NCI-H2107 treated with DMSO at 0.1 percent for 48 hours (cell line): Measurements from ENCODE around the gene SYN1.
A peak's percentile ranks its signal among the peaks of the same experiment; 100 is the strongest.

ENCODE experiments used
- DNase-seq: peaks from one replicate; lab custom pipeline; 2025; ENCODE audit not compliant: unreplicated experiment; lab: John Stamatoyannopoulos, UW

The SYN1 gene

DNA sequence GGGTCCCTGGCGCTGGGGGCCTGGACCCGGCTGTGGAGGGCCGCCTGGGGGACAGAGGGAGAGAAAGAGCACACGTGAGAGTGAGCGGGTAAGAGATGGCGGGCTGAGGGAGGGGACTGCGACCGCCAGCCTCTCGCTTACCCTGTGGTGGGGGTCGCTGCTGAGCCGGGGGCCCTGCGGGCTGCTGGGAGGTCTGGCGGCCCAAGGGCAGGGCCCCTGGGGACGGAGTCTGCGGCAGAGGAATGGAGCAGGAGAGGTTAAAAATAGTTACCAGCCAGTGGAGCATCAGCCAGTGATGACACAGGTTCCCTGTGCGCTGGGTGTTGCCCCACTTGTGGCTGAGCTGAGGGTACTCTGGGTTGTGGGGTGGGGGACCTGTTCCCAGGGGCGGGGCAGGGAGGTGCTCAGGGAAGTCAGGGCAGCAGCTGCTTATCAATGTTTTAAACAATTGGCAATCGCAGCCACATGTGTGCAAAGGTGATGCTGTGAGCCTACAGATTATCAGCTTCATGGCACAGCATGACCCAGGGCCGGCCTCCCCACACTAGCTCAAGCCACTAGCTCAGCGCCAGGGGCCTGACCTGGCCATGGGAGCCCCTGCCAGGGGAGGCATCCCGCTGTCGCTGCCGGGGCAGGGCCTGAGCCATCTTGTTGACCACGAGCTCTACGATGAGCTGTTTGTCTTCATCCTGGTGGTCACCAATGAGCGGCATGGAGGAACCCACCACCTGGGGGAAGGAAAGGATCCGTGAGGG, 44.9 kb downstream of the SYN1 start:
- DNase-seq: no peak

DNA sequence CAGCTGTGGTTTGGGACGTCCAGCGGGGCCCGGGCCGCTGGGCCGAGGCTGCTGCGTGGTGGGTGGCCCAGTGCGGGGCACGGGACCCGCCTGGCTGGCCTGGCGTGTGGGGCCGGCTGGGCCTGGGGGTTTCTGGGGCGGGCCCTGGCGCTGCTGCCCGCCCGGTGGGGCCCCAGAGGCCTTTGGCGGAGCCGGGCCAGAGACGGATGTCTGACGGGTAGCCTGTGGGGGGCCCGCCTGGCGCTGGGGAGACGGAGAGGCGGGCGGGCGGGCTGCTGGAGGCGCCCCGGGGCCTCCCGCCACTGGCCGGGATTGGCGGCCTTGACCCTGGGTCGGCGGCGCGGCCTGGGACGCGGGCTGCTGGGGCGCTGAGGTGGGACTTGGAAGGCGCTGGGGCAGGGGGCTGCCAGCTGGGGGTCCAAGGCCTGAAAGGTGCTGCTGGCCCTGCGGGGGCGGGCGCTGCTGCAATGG, 45.5 kb downstream of the SYN1 start:
- no peak for DNase-seq

DNA sequence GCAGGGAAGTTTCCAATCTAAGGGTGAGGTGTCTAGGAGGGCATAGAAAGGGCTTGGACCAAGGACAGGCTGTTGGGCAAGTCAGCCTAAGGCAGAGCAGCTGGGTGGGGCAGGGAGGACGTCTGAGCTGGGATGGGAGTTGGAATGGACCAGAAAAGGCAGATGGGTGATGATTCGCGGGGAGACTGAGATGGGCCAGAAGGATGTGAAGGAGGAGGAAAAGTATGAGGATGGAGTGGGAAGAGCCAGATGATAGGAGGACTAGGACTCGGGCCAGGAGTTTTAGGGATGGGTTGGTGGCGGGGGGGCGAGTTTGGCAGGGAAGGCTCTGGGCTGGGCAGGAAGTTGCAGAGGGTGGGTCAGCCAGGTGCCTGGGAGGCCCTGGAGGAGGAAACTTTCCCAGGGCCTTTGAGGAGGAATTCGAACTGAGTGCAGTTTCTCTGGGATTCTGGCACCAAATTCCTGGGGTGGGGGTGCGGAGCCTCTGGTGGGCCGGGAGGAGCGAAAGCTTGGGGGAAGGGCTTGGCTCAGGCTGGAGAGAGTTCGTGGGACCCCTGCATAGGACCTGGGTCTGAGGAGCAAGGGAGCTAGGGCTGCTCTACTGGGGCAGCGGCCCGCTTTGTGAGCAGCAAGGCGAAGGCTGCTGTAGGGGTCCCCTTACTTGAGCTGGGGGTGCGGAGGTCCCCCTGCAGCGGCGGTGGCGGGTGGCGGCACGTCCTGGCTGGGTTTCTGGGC, 46.1 kb downstream of the SYN1 start:
- DNase-seq: no peak

DNA sequence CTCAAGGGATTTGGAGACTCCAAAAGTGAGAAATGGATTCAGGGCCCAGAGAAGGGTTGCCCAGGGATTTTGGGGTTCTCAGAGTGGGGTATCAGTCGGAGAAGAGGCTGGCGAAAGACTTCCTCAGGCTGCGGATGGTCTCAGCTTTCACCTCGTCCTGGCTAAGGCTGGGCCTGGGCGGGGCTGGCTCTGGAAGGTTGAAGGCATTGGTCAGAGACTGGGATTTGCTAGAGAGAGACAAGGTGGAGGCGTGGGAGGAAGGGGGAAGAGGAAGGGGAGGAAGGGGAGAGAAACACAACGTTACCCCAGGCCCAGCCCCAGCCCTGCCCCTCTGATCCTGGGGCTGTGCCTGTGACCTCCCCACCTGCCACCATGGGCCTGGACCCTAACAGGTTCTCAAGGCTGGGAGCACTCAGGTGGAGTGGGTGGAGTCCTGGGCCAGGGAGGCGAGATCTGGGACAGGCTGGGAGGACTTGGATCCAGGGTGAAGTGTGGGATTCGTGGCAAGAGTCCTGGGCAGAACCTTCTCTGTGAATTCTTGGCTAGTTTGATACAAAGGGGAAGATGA, 46.8 kb downstream of the SYN1 start:
- DNase-seq: no peak

GRCh38 chrX:47571896-47572295, 47.8 kb downstream of the SYN1 start:
- DNase-seq: no peak

DNA sequence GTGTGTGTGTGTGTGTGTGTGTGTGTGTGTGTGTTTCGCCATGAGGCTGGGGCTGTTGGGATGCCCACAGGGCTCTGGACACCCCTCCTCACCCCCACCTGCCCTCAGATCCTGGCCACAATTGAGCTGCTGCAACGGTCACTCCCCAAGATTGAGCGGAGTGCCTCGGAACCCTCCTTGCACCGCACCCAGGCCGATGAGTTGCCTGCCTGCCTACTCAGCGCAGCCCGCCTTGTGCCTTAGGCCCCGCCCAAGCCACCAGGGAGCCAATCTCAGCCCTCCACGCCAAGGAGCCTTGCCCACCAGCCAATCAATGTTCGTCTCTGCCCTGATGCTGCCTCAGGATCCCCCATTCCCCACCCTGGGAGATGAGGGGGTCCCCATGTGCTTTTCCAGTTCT, 48.4 kb downstream of the SYN1 start:
- DNase-seq: no peak

GRCh38 chrX:47570794-47571193, 48.9 kb downstream of the SYN1 start:
- DNase-seq: no peak

- no peak for DNase-seq
These were observed 50.9 kb downstream of the SYN1 start for GRCh38 chrX:47568656-47569295.

GRCh38 chrX:47566841-47567240, 52.8 kb downstream of the SYN1 start:
- no peak for DNase-seq

- DNase-seq: no peak
These were observed 55.1 kb downstream of the SYN1 start for GRCh38 chrX:47564438-47565085.

- no peak for DNase-seq
These were observed 55.8 kb downstream of the SYN1 start for GRCh38 chrX:47563801-47564315.

GRCh38 chrX:47562615-47563243, 56.9 kb downstream of the SYN1 start:
- no peak for DNase-seq

GRCh38 chrX:47561659-47562151, 58.0 kb downstream of the SYN1 start:
- no peak for DNase-seq

GRCh38 chrX:47560934-47561658, 58.6 kb downstream of the SYN1 start, which contains the start of gene ARAF:
ARAF (plus strand) TSS chrX:47561205; CDS start chrX:47562968, 1,763 bp downstream.
- peak; percentile 92 for DNase-seq

GRCh38 chrX:47560179-47560933, 59.3 kb downstream of the SYN1 start:
- peak; percentile 16 for DNase-seq

DNA sequence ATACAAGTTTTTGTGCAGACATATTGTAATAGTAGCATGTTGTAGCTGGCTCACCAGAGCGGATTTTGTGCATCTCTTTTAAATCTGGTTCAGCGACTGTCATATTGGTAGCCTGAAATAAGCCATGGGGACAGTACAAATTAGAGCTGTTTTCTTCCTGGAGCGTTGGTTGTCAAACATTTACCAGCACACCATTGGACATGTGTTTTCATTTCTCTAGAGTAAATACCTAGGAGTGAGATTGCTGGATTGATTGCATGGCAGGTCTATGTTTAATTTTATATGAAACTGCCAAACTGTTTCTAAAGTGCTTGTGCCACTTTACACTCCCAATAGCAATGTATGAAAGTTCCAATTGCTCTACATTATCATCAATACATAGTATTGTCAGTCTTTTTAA, 61.2 kb downstream of the SYN1 start:
- no peak for DNase-seq

GRCh38 chrX:47556045-47556623, 63.5 kb downstream of the SYN1 start:
- peak; percentile 95 for DNase-seq

- DNase-seq: no peak
These were observed 76.2 kb downstream of the SYN1 start for GRCh38 chrX:47543496-47543895.
